ENCODE measurements around the gene NEO1.
A peak's percentile ranks its signal among the peaks of the same experiment; 100 is the strongest.

The NEO1 gene

DNA sequence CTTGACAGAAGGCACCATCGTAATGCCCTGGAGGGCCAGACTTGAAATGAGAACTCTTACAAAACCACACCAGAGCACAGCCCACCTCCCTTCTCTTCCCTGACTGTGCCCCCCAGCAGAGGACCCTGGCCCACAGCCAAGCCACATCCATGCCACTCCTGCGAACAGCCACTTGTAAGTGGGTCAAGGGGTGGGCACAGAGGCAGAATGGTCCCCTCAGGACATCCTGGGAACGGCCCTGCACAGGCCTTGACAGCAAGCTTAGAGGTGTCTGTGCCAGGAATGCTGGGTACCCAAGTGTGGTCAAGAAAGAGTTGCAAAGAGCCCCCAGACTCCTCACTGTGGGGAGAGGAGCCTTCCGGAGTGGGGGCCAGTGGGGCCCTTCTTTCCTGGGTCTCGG is 283.2 kb downstream of the NEO1 start:
- DNase-seq = no peak

DNA sequence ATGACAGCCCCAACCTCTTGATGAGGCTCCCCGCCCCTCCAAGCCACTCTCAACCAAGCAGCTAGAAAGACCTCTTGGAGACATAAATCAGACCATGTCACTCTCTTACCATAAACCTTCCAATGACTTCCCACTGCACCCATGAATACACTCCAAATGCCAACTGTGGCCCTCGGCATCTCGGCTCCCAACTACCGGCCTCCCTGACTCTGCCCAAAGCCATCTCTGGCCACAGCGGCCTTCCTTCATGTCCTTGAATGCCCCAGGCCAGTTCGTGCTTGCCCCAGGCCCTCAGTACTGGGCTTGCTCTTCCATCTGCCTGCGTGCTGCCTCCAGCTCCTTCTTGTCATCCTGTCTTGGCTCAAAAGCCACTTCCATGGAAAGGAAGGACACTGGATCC is 284.5 kb downstream of the NEO1 start:
- DNase-seq = no peak

DNA sequence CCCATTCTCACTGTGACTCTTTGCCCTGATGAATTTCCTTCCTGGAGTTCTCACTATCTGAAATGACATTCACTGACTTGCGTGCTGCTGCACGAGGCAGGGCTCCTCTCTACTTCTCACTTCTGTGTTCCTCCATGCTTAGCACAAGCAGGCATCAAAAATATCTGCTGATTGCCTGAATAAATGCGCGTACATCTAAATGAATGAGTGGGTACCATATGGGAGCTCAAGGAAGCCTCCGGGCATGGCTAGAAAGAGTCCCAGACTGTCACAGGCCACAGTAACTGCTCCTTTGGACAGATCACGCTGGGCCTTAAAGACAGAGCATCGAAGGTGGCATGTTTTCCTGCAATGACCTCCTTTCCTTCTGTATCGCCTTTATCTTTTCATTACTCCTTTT is 284.9 kb downstream of the NEO1 start:
- no peak for DNase-seq

DNA sequence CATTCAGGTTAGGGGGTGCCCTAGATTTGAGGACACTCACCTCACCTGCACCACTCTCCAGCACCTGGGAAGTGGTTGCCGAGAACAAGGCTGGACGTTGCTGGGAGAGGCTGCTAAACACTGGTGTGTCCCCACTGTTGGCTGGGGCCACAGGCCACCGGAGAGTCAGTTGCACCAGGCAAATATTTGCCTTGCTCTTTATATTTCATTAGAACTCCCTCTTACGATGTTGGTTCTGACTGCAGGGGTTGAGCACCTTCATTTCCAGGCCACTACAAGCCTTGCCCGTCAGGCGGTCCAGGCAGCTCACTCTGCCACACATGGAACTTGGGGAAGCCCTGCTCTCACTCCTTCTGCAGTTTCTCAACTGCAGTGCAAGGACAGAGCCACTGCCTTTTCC is 285.8 kb downstream of the NEO1 start:
- DNase-seq = no peak

DNA sequence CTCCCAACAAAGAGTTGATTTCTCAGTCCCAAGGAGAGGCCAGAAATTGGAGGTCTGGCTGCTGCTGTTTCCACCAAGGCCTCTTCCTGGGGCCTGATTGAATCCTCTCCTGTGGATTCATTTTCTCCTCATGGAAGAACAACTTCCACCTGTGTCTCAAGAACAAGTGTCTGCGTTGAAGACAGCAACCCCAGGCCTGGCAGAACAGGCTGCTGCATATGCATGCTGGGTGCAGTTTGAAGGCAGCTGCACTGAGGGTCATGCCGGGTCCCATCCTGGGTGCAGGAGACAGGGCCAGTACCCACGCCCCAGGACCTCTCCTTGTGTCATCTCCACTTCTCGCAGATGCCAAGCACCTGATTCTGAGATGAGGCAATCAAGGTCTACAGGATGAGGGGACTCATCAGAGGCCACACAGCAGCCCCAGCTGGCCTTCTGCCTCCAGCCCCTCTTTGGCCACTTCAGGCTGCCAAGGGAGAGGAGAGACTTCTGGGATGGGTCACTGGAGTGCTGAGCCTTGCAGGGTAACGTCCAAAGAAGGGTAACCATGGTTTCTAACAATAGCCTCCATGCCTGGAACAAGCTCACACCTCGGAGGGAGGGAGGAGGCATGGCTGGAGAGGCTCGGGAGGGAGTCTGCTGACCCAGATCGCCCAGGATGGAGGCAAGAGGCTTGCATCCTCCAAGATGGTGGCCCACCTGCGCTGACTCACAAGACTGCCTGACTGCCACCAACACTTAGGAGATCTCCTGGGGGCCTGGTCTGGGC is 286.5 kb downstream of the NEO1 start:
- no peak for DNase-seq

DNA sequence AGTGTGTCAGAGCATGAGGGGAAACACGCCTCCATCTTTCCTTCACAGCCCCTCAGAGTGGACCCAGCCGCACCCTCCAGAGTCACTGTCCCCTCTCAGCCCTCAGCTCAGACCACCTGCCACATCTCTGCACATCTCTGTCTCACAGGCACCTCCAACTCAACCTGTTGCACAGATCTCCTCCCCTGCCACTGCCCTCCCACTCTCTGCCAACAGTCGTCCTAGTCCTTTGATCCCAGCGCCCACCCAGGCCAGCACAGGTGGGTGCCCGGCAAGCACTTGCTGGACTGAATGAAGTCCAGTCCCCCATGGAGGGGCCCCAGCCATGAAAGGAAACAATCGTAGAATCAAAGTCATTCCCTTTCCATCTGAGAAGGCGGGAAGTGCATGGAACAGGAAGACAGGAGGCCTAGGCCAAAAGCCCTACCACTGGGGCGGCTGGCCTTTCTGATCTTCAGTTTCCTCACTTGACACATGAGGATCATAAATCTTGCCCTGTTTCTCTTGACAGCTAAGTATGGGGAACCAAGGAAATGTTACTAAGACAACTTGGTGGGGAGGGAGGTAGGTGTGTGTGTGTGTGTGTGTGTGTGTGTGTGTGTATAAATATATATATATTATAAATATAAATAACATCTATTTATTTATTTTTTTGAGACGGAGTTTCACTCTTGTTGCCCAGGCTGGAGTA is 288.4 kb downstream of the NEO1 start:
- no peak for DNase-seq

DNA sequence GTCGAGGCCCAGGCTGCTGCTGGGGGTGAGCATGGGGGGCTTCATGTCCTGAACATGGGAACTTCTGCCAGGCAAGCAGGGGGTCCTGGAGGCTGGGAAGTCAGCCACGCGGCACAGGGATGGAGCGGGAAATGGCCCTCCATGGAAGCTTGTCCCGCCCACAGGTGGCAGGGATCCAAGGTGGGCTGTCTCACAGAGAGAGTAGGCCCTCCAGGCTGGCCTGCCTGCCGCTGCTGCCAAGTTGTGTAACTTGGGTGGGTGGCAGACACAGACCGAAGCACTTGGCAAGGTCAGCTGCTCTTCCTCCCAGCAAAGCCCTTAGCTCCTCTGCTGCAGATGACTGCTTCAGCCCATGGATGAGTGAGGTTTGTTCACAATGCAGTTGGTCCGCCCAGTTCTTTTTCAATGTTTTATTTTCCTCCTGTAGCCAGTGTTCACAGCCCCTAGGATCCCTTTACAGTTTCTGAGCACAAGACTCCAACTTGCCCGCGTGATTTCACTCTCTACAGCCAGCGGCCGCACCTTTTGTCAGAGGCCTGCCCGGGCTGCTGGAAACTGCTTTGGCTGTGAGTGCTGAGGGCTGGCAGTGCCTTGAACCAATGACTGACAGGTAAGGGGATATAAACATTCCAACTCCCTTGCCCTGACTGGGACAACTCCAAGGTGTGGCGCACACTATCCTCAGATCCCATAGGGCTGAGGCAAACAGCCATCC is 289.8 kb downstream of the NEO1 start:
- DNase-seq = no peak

DNA sequence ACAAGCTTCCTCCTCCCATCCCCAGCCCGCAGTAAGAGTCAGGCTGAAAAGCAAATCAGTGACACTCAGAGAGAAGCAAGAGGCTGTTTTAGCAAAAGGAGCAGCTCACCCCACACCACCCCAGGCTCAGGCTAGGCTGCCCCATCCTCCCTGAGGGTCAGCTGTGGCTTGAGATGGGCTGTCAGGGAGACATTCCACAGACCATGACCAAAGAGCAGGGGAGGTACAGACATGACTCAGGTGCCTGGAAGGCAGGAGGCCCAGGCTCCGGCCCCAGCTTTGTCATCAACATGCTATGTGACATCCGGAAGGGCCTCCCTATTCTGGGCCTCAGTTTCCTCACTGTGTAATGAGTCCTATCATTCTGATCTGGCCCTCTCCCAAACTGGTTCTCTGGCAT is 291.8 kb downstream of the NEO1 start:
- DNase-seq = peak; percentile 21

DNA sequence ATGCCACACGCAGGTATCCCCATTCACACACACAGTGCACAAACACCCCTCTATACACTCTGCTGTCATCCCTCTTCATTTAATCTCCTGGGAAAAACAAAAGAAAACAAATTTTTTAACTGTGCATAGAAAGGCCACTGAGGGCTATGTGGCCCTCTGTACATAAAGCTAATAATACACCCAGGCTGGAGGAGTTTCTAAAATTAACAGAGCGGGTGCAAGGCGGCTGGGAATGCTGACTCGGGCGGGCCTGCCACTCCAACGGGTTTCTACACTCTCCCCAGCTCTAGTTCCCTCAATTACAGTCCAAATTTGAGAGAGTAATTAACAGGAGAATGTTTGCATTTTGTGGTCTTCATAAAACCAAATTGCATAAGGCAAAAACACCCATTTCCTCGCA is 293.4 kb downstream of the NEO1 start:
- DNase-seq = no peak

DNA sequence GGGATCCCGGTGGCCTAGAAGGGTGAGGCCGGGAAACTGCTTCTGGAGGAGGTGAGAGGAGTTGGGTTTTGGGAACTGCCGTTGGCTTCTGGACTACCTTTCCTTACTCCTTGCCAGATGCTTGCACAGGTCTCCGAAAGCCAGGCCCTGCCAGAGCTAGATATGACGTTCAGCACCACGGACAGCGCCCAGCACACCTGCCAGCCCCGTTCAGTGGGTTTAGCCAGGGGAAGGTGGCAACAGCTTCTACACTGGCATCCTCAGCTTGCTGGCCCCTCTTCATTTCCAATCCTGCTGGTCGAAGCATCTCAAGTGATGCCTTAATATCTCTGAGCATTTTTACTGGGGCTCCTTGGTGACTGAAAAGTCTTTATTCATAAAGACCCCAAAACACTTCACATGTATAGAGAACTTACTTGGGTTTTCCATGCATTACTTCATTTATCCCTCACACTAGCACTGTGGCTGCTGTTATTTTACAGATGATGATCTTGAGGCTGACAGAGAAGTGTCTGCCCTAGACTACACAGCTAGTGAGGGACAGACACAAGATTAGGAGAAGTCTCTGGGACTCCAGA is 294.6 kb downstream of the NEO1 start:
- peak; percentile 40 for DNase-seq

DNA sequence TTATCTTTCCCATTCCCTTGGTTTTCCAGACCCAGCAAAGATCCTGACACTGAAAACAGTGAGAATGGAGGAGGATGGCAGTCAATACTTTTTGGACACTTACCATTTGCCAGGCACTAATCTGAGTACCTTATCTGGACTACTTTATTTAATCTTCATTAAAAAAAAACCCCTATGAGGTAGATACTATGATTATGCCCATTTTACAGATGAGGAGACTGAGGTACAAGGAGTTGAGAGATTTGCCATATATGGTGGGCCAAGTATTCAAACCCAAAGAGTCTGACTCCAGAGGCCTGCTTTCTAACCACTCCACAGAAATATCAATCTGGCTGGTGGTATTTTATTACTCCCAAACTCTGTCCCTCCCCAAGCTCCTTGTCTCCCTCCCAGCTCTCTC is 296.9 kb downstream of the NEO1 start:
- no peak for DNase-seq

DNA sequence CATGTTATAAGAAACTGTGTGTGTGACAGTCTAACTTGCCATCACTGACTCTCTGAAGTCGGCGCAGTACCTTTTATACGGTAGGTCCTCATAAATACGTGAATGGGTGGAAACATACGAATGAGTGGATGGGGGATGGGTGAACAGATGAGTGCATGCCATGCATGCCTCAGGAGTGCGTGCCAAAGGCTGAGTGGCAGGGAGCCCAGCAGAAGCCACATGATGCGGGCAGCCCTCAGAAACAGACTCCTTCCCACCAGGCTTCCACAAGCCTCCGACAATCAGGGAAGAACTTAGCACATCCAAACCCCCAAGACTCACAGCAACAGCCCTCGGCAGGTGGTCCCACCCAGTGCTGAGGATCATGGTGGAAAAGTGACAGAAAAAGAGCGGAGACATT is 299.8 kb downstream of the NEO1 start:
- DNase-seq = no peak

DNA sequence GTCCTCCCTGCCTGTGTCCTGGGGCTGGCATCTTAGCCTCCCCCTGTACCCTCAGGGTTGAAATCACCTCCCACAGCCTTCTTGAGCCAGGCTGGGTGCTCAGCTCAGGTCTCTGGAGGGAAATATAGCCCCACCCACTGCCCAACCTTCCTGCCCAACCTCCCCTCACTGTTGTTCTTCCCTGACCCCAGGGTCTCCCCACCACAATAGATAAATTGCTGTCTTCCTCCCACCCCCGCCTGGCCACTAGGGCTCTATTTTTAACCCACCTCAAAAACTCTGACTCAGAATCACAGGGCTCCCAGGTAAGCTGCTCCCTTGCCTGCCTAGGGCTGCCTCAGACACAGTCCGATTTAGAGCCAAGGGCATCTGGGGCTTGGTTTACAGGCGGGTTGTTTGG is 301.5 kb downstream of the NEO1 start:
- no peak for DNase-seq

DNA sequence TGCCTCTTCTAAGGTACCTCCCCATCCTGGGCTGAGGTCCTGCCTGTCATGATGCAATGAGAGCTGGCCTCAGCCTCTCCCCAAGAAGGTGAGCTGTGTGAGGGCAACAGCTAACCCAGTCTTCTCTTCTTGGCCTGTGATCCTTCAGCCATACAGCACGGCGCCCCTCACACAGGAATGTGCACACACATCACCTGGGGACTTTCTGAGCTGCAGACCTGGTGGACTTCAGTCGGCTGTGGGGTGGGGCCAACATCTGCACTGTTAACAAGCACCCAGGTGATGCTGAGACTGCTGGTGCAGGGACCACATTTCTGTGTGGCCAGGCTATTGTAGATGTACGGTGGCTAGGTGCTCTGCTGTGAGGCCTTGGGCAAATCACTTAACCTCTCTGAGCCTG is 302.0 kb downstream of the NEO1 start:
- no peak for DNase-seq
